Esophagus (tissue), 2 donors: Measurements from ENCODE around the gene REM2. TPM values are rescaled to one million over a fixed set of nuclear protein-coding genes. Genes with fewer than 3 reads are reported as not detected.

Experiments
- H3K27ac ChIP-seq, 2 donors: one replicate each; pipeline ENCODE4 v1.5.1; 2013; ENCODE audit warnings: low read depth in 2 of 2, mild to moderate bottlenecking in 2 of 2, inconsistent platforms in 1 of 2, low read length in 1 of 2, moderate library complexity in 1 of 2
- H3K27me3 ChIP-seq, 2 donors: one replicate each; pipeline ENCODE4 v1.6.1; 2013; ENCODE audit warnings: low read length in 2 of 2, control low read depth in 1 of 2, mild to moderate bottlenecking in 1 of 2; ENCODE audit not compliant: insufficient read depth in 2 of 2, control insufficient read depth in 1 of 2
- H3K36me3 ChIP-seq, 2 donors: one replicate each; pipeline ENCODE4 v1.6.1; 2013; ENCODE audit warnings: low read length in 1 of 2; ENCODE audit not compliant: control insufficient read depth in 2 of 2, insufficient read depth in 2 of 2
- H3K4me1 ChIP-seq, 2 donors: one replicate each; pipeline ENCODE4 v1.6.1; 2013; ENCODE audit warnings: low read length in 1 of 2; ENCODE audit not compliant: control insufficient read depth in 2 of 2, insufficient read depth in 2 of 2
- H3K4me3 ChIP-seq, 2 donors: one replicate each; pipeline ENCODE4 v1.5.1; 2013; ENCODE audit warnings: low read length in 2 of 2, mild to moderate bottlenecking in 2 of 2, low read depth in 1 of 2, moderate library complexity in 1 of 2
- H3K9me3 ChIP-seq, 2 donors: one replicate each; pipeline ENCODE4 v1.6.1; 2013; ENCODE audit warnings: mild to moderate bottlenecking in 2 of 2, low read depth in 1 of 2, low read length in 1 of 2, moderate library complexity in 1 of 2; ENCODE audit not compliant: control insufficient read depth in 2 of 2, insufficient read depth in 1 of 2
- WGBS, 2 donors: extraction: QIAGEN DNeasy Blood & Tissue Kit; methylation state at CpG; one replicate each; pipeline ENCODE4 v1.1.7; 2013; 5-methylcytosine and 5-hydroxymethylcytosine counted together
- polyA plus RNA-seq, 2 donors: library from polyadenylated mRNA; stranded (reverse); fragments of 200-250 nt; gene quantifications; one replicate each; pipeline ENCODE4 v1.2.3, GENCODE V29; 2013
- donor health status: healthy with polysubstance abuse.
- donor health status: Bipolar disorder and iron deficiency.

REM2 gene
- polyA plus RNA-seq, 2 donors, result 0.31 to 1.1 TPM

- Histone ChIP-seq H3K36me3 (no peaks in the 10 kb centered on the region), H3K27me3 (no peaks in the 10 kb centered on the region), H3K4me1 (peaks cover 6 to 13% of the 10 kb centered on the region in 2 donors), H3K9me3 (no peaks in the 10 kb centered on the region), H3K4me3 (no peak overlapping the region), H3K27ac (no peak overlapping the region)
- WGBS, 2 donors, result 87 to 91% methylated on average over 11 of the region's 11 CpGs
These were observed 1.9 kb downstream of the REM2 start for GRCh38 chr14:22884738-22885523.

DNA sequence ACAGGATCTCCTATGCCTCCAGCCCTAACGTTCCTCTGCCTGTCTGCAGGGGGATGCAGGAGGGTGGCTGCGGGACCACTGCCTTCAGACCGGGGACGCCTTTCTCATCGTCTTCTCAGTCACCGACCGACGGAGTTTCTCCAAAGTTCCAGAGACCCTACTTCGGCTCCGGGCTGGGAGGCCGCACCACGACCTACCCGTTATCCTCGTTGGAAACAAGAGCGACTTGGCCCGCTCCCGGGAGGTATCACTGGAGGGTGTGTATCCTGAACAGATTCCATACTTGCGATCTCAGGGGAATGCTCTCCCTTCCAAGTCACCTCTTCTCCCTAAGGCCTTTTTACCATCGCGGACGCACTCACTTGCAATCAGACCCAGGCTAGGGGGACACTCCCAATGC, 3.0 kb downstream of the REM2 start:
- Histone ChIP-seq H3K27me3 (no peaks in the 10 kb centered on the region), H3K4me3 (peak overlapping the region in 1 of 2 donors; percentile 55), H3K9me3 (no peaks in the 10 kb centered on the region), H3K4me1 (peaks cover 6 to 16% of the 10 kb centered on the region in 2 donors), H3K27ac (peak overlapping the region in 1 of 2 donors; percentile 65), H3K36me3 (no peaks in the 10 kb centered on the region)
- 83 to 87% methylated on average over 21 of the region's 21 CpGs for WGBS, 2 donors

- H3K4me1 ChIP-seq, result peaks cover 6 to 16% of the 10 kb centered on the region in 2 donors
- 1 to 3% methylated on average over 77 of the region's 77 CpGs for WGBS, 2 donors
- no peaks in the 10 kb centered on the region for H3K36me3 ChIP-seq
- peak overlapping the region; percentile 65 to 87 for H3K27ac ChIP-seq
- no peaks in the 10 kb centered on the region for H3K27me3 ChIP-seq
- H3K9me3 ChIP-seq, result no peaks in the 10 kb centered on the region
- peak overlapping the region; percentile 43 to 55 for H3K4me3 ChIP-seq
These were observed 3.7 kb downstream of the REM2 start for GRCh38 chr14:22886500-22887259.

DNA sequence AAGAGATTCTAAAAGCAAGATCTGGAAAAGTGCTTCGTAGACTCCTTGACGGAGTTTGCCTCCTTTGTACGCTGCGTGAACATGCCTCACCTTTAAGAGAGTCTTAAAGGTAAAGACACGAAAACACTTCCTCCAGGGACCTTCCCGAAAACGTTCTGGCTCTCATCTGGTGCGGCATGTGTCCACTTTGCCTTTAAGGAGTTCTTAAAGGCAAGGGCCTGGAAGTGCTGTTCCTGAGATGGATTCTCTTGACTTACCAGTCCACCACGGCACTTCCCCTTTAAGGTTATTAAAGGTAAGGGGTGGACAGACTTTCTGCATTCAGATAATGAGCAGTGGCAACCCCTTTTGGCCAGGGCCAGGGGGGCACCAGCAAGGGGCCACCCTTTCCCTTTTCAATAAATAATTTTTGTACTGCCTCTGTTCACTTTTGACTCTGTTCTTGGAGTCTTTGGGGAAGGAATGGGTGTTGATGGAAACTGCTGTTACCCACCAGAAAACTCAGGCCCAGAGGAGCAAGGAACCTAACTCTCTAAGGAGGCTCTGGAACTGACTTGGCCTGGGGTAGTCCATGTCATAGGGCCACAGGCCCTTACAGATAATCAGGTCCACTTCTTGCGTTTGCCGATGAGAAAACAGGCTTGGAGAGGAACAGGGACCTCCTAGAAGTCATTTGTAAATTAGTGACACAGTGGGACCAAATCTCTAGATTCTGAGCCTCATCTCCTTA, 4.4 kb downstream of the REM2 start:
- Histone ChIP-seq H3K4me1 (peaks cover 6 to 16% of the 10 kb centered on the region in 2 donors), H3K36me3 (no peaks in the 10 kb centered on the region)
- 23 to 24% methylated on average over 11 of the region's 11 CpGs for WGBS, 2 donors

DNA sequence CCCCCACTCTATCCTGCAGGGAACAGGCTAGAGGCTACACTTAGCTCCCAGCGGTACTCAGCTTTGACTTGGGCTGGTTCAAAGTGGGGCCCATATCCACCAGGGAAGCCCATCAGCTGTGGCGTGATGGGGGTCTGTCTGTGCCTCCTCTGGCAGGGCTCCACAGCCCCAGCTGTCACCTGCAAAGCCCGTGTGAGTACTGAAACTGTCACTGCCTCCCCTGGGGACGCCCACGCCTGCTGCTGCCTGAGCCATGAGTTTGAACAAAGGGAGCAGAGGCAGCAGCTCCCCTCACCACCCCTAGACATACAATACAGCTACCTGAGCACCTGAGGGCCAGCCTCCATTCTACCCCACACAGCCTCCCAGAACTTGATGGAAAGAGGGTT, 5.0 kb downstream of the REM2 start:
- Histone ChIP-seq H3K36me3 (no peaks in the 10 kb centered on the region), H3K9me3 (no peaks in the 10 kb centered on the region), H3K4me1 (peaks cover 2 to 12% of the 10 kb centered on the region in 2 donors), H3K4me3 (peak overlapping the region in 1 of 2 donors; percentile 43), H3K27ac (peak overlapping the region; percentile 14 to 65), H3K27me3 (no peaks in the 10 kb centered on the region)
- WGBS, 2 donors, result 56 to 57% methylated on average over 5 of the region's 5 CpGs

More for the DNA sequence above, 4.4 kb downstream of the REM2 start:
- no peaks in the 10 kb centered on the region for H3K9me3 ChIP-seq
- H3K4me3 ChIP-seq, result peak overlapping the region; percentile 43 to 55
- no peaks in the 10 kb centered on the region for H3K27me3 ChIP-seq
- peak overlapping the region; percentile 65 to 87 for H3K27ac ChIP-seq

DNA sequence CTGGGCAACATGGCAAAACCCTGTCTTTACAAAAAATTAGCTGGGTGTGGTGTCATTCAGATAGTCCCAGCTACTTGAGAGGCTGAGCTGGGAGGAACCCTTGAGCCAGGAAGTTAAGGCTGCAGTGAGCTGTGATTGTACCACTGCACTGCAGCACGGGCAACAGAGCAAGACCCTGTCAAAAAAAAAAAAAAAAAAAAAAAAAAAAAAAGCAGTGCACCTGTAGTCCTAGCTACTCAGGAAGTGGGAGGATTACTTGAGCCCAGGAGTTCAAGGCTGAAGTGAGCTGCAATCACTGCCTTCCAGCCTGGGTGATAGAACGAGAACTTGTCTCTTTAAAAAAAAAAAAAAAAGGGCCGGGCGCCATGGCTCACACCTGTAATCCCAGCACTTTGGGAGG, 5.6 kb downstream of the REM2 start:
- Histone ChIP-seq H3K36me3 (no peaks in the 10 kb centered on the region), H3K27me3 (no peaks in the 10 kb centered on the region), H3K4me3 (no peak overlapping the region), H3K4me1 (peaks cover 2 to 10% of the 10 kb centered on the region in 2 donors), H3K9me3 (no peaks in the 10 kb centered on the region), H3K27ac (no peak overlapping the region)
- 47 to 63% methylated on average over 4 of the region's 4 CpGs for WGBS, 2 donors

DNA sequence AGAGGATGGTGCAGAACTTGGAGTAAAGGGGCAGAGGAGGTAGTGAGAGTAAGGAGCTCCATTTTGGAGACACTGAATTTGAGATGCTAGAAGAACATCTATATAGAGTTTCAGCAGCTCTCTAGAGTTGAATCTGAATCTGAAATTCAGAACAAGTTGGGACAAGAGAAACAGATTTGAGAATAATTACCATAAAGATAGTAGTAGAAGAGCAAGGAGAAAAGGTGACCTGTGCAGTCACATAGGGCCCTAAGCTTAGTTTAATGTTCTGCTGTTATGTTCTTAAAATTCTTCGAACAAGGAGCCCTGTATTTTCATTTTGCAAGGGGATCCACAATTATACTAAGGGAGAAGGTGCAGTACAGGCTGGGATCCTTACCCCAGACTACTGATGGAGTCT, 7.4 kb downstream of the REM2 start:
- H3K4me3 ChIP-seq, result no peak overlapping the region
- peaks cover 2 to 10% of the 10 kb centered on the region in 2 donors for H3K4me1 ChIP-seq
- H3K9me3 ChIP-seq, result no peaks in the 10 kb centered on the region
- H3K36me3 ChIP-seq, result no peaks in the 10 kb centered on the region
- H3K27ac ChIP-seq, result no peak overlapping the region
- H3K27me3 ChIP-seq, result no peaks in the 10 kb centered on the region
- 70 to 76% methylated on average over 1 of the region's 1 CpG for WGBS, 2 donors

GRCh38 chr14:22892488-22892887, 9.5 kb downstream of the REM2 start:
- H3K36me3 ChIP-seq, result no peaks in the 10 kb centered on the region
- H3K27me3 ChIP-seq, result no peaks in the 10 kb centered on the region
- H3K9me3 ChIP-seq, result no peaks in the 10 kb centered on the region
- no peak overlapping the region for H3K27ac ChIP-seq
- 78 to 89% methylated on average over 7 of the region's 7 CpGs for WGBS, 2 donors
- H3K4me1 ChIP-seq, result peaks cover 0 to 3% of the 10 kb centered on the region in 2 donors
- H3K4me3 ChIP-seq, result no peak overlapping the region

DNA sequence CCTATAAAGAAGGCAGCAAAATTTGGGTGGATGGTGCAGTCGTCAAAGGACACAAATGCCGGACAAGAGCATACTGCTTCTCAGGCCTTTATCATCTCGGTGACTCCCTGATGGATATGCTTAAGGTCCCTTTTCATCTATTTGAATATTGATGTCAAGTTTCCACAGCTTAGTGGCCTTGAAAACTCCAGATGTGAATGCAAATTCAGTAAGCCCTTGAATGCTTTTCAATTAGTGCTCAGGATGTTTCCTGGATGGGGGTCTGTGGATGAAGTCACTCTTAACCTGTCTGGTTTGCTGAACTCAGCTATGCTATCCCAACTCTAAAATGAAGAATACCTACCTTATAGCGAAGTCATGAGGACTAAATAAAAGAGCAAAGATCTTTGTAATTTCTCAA, 10.7 kb downstream of the REM2 start:
- no peaks in the 10 kb centered on the region for H3K36me3 ChIP-seq
- H3K4me1 ChIP-seq, result peaks cover 0 to 3% of the 10 kb centered on the region in 2 donors
- H3K4me3 ChIP-seq, result no peak overlapping the region
- H3K9me3 ChIP-seq, result no peaks in the 10 kb centered on the region
- 95% methylated on average over 4 of the region's 4 CpGs for WGBS, 2 donors
- H3K27ac ChIP-seq, result no peak overlapping the region
- no peaks in the 10 kb centered on the region for H3K27me3 ChIP-seq
